ENCODE data around the gene HSPA12A.

The HSPA12A gene

DNA sequence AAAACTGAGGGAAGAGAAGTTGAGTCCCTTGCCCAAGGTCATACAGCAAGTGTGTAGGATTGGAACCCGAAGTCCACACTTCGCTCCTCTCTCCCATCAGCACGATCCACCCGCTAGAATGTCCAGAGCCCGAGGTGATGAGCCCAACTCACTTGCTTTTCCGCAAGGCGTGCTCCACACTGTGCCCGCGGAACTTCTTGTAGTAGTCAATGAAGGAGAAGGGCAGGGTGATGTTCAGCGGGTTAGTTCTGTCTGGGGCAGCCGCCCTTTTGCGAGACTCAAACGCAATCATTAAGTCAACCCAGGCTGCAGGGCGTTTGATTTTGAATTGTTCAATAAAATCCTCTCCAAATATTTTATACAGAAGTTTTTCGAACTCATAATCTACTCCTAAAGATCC, 63.0 kb downstream of the HSPA12A start (continued):
- TF ChIP-seq, protein P1, sequence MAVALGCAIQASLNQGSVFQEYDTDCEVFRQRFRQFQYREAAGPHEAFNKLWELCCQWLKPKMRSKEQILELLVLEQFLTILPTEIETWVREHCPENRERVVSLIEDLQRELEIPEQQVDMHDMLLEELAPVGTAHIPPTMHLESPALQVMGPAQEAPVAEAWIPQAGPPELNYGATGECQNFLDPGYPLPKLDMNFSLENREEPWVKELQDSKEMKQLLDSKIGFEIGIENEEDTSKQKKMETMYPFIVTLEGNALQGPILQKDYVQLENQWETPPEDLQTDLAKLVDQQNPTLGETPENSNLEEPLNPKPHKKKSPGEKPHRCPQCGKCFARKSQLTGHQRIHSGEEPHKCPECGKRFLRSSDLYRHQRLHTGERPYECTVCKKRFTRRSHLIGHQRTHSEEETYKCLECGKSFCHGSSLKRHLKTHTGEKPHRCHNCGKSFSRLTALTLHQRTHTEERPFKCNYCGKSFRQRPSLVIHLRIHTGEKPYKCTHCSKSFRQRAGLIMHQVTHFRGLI (tag by site-specific recombination; IDR thresholded peaks at IDR 0.05) = no peak
- TF ChIP-seq IKZF3 (tag by site-specific recombination; IDR thresholded peaks at IDR 0.05) = no peak
- TF ChIP-seq ZNF658 (tag by site-specific recombination; IDR thresholded peaks at IDR 0.05) = no peak

DNA sequence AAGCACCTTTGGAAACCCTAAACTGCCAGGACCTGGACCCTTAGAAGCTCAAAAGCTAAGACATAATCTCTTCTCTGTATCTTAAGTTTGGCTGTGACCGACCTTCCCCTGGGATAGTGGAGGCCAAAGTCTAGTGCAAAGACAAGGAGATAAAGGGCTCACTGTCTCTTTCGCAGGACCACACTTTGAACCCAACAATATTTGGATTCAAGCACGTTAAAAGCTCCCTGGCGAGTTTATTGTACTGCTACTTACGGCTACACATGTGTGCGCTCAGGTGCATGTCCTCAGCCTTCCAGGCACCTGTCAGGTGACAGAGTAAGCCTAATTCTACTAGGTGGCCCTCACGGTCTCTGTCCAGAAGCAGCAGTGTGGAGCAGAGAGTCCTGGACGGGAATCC, 65.7 kb downstream of the HSPA12A start:
- CTCF ChIA-PET = no interaction called here
- POLR2A ChIA-PET = no interaction called here
- Histone ChIP-seq H3K36me3 (ENCODE audit: control insufficient read depth in 2 of 2, insufficient read depth in 1 of 2, low read length in 2 of 2) (peaks cover 0 to 41% of the 10 kb centered on the region in 2 experiments; a peak in 1 of 3 replicates), H3K4me3 (ENCODE audit: low read depth, low read length) (no peak overlapping the region), H3K4me1 (ENCODE audit: control insufficient read depth, insufficient read depth, low read length) (no peaks in the 10 kb centered on the region; the same call in 1 of the 2 replicates), H3K9me3 (ENCODE audit: control insufficient read depth, insufficient read depth, low read depth, low read length) (no peaks in the 10 kb centered on the region), H3K27ac (ENCODE audit: extremely low read depth, low read depth, low read length) (no peak overlapping the region)
- TF ChIP-seq, protein P2, sequence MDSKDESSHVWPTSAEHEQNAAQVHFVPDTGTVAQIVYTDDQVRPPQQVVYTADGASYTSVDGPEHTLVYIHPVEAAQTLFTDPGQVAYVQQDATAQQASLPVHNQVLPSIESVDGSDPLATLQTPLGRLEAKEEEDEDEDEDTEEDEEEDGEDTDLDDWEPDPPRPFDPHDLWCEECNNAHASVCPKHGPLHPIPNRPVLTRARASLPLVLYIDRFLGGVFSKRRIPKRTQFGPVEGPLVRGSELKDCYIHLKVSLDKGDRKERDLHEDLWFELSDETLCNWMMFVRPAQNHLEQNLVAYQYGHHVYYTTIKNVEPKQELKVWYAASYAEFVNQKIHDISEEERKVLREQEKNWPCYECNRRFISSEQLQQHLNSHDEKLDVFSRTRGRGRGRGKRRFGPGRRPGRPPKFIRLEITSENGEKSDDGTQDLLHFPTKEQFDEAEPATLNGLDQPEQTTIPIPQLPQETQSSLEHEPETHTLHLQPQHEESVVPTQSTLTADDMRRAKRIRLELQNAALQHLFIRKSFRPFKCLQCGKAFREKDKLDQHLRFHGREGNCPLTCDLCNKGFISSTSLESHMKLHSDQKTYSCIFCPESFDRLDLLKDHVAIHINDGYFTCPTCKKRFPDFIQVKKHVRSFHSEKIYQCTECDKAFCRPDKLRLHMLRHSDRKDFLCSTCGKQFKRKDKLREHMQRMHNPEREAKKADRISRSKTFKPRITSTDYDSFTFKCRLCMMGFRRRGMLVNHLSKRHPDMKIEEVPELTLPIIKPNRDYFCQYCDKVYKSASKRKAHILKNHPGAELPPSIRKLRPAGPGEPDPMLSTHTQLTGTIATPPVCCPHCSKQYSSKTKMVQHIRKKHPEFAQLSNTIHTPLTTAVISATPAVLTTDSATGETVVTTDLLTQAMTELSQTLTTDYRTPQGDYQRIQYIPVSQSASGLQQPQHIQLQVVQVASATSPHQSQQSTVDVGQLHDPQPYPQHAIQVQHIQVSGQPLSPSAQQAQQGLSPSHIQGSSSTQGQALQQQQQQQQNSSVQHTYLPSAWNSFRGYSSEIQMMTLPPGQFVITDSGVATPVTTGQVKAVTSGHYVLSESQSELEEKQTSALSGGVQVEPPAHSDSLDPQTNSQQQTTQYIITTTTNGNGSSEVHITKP (tag by site-specific recombination; IDR thresholded peaks at IDR 0.05) = no peak
- TF ChIP-seq, protein P3, sequence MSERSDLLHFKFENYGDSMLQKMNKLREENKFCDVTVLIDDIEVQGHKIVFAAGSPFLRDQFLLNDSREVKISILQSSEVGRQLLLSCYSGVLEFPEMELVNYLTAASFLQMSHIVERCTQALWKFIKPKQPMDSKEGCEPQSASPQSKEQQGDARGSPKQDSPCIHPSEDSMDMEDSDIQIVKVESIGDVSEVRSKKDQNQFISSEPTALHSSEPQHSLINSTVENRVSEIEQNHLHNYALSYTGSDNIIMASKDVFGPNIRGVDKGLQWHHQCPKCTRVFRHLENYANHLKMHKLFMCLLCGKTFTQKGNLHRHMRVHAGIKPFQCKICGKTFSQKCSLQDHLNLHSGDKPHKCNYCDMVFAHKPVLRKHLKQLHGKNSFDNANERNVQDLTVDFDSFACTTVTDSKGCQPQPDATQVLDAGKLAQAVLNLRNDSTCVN (tag by site-specific recombination; optimal IDR thresholded peaks at IDR 0.05) = no peak
- TF ChIP-seq SETDB1 (IDR thresholded peaks at IDR 0.05; ENCODE audit: insufficient read length, low read length) (no peak), ZNF830 (tag by site-specific recombination; IDR thresholded peaks at IDR 0.05; ENCODE audit: low read depth) (no peak), ZNF423 (tag by site-specific recombination; IDR thresholded peaks at IDR 0.05) (no peak), ZNF202 (tag by site-specific recombination; IDR thresholded peaks at IDR 0.05; ENCODE audit: borderline replicate concordance) (no peak), ZNF138 (tag by site-specific recombination; IDR thresholded peaks at IDR 0.05; ENCODE audit: borderline replicate concordance) (no peak), ZNF548 (tag by site-specific recombination; IDR thresholded peaks at IDR 0.05) (no peak), ZFP69B (tag by site-specific recombination; IDR thresholded peaks at IDR 0.05) (no peak), ZNF248 (tag by site-specific recombination; IDR thresholded peaks at IDR 0.05) (no peak), ZNF292 (tag by site-specific recombination; IDR thresholded peaks at IDR 0.05; ENCODE audit: borderline replicate concordance, low read depth) (no peak)
- TF ChIP-seq, protein P4, sequence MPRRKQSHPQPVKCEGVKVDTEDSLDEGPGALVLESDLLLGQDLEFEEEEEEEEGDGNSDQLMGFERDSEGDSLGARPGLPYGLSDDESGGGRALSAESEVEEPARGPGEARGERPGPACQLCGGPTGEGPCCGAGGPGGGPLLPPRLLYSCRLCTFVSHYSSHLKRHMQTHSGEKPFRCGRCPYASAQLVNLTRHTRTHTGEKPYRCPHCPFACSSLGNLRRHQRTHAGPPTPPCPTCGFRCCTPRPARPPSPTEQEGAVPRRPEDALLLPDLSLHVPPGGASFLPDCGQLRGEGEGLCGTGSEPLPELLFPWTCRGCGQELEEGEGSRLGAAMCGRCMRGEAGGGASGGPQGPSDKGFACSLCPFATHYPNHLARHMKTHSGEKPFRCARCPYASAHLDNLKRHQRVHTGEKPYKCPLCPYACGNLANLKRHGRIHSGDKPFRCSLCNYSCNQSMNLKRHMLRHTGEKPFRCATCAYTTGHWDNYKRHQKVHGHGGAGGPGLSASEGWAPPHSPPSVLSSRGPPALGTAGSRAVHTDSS (tag by site-specific recombination; IDR thresholded peaks at IDR 0.05) = no peak
- TF ChIP-seq, protein P5, sequence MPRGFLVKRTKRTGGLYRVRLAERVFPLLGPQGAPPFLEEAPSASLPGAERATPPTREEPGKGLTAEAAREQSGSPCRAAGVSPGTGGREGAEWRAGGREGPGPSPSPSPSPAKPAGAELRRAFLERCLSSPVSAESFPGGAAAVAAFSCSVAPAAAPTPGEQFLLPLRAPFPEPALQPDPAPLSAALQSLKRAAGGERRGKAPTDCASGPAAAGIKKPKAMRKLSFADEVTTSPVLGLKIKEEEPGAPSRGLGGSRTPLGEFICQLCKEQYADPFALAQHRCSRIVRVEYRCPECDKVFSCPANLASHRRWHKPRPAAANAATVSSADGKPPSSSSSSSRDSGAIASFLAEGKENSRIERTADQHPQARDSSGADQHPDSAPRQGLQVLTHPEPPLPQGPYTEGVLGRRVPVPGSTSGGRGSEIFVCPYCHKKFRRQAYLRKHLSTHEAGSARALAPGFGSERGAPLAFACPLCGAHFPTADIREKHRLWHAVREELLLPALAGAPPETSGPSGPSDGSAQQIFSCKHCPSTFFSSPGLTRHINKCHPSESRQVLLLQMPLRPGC (tag by site-specific recombination; IDR thresholded peaks at IDR 0.05) = no peak
- TF ChIP-seq, protein P6, sequence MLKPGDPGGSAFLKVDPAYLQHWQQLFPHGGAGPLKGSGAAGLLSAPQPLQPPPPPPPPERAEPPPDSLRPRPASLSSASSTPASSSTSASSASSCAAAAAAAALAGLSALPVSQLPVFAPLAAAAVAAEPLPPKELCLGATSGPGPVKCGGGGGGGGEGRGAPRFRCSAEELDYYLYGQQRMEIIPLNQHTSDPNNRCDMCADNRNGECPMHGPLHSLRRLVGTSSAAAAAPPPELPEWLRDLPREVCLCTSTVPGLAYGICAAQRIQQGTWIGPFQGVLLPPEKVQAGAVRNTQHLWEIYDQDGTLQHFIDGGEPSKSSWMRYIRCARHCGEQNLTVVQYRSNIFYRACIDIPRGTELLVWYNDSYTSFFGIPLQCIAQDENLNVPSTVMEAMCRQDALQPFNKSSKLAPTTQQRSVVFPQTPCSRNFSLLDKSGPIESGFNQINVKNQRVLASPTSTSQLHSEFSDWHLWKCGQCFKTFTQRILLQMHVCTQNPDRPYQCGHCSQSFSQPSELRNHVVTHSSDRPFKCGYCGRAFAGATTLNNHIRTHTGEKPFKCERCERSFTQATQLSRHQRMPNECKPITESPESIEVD (tag by site-specific recombination; IDR thresholded peaks at IDR 0.05) = no peak
- TF ChIP-seq, protein P7, sequence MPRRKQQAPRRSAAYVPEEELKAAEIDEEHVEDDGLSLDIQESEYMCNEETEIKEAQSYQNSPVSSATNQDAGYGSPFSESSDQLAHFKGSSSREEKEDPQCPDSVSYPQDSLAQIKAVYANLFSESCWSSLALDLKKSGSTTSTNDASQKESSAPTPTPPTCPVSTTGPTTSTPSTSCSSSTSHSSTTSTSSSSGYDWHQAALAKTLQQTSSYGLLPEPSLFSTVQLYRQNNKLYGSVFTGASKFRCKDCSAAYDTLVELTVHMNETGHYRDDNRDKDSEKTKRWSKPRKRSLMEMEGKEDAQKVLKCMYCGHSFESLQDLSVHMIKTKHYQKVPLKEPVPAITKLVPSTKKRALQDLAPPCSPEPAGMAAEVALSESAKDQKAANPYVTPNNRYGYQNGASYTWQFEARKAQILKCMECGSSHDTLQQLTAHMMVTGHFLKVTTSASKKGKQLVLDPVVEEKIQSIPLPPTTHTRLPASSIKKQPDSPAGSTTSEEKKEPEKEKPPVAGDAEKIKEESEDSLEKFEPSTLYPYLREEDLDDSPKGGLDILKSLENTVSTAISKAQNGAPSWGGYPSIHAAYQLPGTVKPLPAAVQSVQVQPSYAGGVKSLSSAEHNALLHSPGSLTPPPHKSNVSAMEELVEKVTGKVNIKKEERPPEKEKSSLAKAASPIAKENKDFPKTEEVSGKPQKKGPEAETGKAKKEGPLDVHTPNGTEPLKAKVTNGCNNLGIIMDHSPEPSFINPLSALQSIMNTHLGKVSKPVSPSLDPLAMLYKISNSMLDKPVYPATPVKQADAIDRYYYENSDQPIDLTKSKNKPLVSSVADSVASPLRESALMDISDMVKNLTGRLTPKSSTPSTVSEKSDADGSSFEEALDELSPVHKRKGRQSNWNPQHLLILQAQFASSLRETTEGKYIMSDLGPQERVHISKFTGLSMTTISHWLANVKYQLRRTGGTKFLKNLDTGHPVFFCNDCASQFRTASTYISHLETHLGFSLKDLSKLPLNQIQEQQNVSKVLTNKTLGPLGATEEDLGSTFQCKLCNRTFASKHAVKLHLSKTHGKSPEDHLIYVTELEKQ (tag by site-specific recombination; IDR thresholded peaks at IDR 0.05; ENCODE audit: borderline replicate concordance) = no peak

Data from HEK293 (cell line).